ENCODE data around the gene FRMD4B. TPM values are rescaled to one million over a fixed set of nuclear protein-coding genes. Genes with fewer than 3 reads are reported as not detected.

Gene FRMD4B
- total RNA-seq, 4 donors from 2014 or later: 37.5 to 66.2 (median 62.5) TPM

DNA sequence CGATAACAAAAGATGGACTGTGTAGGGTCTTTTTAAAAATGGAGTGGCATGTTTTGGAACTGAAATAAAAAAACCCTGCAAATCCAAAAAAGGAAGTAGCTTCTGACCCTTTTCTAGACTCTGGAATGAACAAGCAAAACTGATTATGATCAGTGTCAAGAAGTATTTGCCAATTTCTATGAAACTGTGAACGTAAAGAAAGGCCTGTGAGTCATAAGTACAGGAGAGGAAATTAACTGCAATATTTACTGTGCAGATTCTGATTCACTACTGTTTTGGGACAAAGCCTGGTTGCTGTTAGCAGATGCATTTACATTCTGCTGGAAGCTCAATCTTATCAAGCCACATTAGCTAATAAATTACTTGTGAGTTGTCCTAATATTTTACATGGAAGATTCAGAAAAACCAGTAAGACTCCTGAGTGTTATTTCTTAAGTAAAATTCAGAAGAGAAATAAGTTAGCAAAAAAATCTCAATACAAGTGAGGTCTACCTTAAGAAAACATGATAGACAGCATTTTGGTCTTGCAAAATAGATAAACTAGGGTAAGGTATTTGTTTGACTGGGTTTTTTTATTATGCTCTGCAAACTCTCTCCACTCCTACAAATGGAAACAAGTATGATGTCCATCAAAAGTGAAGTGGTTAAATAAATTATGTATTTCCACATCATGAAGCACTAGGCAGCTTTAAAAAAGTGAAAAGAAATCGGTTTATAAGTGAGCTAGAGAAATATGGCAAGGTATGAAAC lies 173.3 kb downstream of the FRMD4B start:
- H3K36me3 ChIP-seq: peaks cover 0 to 28% (median 0%) of the 10 kb centered on the region in 3 donors
- H3K4me1 ChIP-seq: peaks cover 11 to 72% (median 13%) of the 10 kb centered on the region in 3 donors
- DNase-seq: no peak
- intact Hi-C loops (cut with DNase I): no loop called here
- H3K4me3 ChIP-seq: no peak overlapping the region
- TF ChIP-seq, protein P1, sequence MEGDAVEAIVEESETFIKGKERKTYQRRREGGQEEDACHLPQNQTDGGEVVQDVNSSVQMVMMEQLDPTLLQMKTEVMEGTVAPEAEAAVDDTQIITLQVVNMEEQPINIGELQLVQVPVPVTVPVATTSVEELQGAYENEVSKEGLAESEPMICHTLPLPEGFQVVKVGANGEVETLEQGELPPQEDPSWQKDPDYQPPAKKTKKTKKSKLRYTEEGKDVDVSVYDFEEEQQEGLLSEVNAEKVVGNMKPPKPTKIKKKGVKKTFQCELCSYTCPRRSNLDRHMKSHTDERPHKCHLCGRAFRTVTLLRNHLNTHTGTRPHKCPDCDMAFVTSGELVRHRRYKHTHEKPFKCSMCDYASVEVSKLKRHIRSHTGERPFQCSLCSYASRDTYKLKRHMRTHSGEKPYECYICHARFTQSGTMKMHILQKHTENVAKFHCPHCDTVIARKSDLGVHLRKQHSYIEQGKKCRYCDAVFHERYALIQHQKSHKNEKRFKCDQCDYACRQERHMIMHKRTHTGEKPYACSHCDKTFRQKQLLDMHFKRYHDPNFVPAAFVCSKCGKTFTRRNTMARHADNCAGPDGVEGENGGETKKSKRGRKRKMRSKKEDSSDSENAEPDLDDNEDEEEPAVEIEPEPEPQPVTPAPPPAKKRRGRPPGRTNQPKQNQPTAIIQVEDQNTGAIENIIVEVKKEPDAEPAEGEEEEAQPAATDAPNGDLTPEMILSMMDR (IDR thresholded peaks at IDR 0.05): no peak
- TF ChIP-seq POLR2A (IDR thresholded peaks at IDR 0.05): no peak
- H3K9me3 ChIP-seq: no peaks in the 10 kb centered on the region
- 39 to 44% methylated on average over 3 of the region's 3 CpGs for WGBS, 2 donors
- no peaks in the 10 kb centered on the region for H3K27me3 ChIP-seq
- peak overlapping the region; percentile 1 to 72 (median 46) for H3K27ac ChIP-seq

DNA sequence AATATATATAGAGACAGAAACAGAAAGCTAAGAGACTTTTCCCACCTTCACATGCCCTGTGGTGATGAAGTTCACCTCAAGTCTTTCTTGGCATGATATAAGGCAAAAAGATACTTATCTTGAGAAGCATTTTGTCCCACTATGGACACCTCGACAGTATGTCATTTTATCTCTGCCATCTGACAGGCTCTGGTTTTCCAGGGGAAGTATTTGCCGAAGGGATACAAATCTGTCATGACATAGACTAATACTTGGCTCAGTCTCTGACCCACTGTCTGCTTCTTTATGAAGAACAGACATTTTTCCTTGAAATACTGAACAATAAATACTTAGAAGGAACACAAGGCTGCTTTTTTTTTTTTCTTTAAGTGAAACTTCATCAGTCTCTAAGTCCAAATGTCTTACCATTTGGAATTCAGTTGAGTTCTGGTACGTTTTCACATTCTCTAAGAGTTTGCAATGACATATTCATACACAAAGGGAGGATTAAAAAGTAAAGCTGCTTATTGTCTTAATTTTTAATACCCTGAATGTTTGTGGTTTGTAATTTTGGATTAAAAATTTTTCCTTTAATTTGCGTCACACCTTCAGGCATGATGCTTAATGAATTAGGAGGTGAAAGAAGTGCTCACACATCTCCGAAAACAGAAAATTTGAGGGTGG lies 175.7 kb downstream of the FRMD4B start:
- TF ChIP-seq POLR2A (IDR thresholded peaks at IDR 0.05): no peak
- TF ChIP-seq, protein P1 (IDR thresholded peaks at IDR 0.05): no peak
- H3K4me1 ChIP-seq: peaks cover 11 to 73% (median 13%) of the 10 kb centered on the region in 3 donors
- no peaks in the 10 kb centered on the region for H3K9me3 ChIP-seq
- peak overlapping the region in 3 of 4 donors; percentile 31 to 72 (median 72) for H3K27ac ChIP-seq
- H3K4me3 ChIP-seq: no peak overlapping the region
- WGBS, 2 donors: 72 to 74% methylated on average over 5 of the region's 5 CpGs
- DNase-seq: no peak
- peaks cover 0 to 10% (median 0%) of the 10 kb centered on the region in 3 donors for H3K36me3 ChIP-seq
- no peaks in the 10 kb centered on the region for H3K27me3 ChIP-seq
- intact Hi-C loops (cut with DNase I): no loop called here

DNA sequence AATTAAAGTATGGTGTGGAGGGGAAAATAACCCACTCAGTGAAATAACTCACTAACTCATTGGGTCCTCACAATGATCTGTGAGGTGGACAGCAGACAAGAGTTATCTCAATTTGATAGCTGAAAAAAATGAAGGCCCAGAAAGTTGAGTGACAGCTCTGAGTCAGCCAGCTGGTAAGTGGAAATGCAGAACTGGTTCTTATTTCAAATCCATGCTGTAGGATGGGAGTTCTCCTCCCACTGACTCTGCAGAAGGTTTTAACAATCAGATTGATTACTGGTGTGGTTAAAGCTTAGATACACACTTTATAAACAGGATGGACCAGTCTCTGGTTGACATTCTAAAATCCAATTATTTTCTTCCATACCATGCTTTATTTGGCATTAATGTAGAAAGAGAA lies 176.5 kb downstream of the FRMD4B start:
- no peak for DNase-seq
- H3K27ac ChIP-seq: peak overlapping the region in 3 of 4 donors; percentile 31 to 72 (median 72)
- H3K4me1 ChIP-seq: peaks cover 9 to 74% (median 13%) of the 10 kb centered on the region in 3 donors

DNA sequence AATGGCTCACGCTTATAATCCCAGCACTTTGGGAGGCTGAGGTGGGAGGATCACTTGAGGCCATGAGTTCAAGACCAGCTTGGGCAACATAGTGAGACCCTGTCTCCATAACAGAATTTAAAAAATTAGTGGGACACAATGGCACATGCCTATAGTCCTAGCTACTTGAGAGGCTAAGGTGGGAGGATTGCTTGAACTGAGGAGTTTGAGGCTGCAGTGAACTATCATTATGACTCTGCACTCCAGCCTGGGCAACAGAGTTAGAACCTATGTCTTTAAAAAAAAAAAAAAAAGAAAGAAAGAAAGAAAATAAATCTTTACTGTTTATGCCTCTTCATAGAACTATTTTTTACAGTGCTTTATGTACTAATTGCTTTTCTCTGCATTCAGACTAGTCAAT lies 178.9 kb downstream of the FRMD4B start:
- no peak overlapping the region for H3K27ac ChIP-seq
- peaks cover 0 to 4% (median 0%) of the 10 kb centered on the region in 3 donors for H3K36me3 ChIP-seq
- H3K27me3 ChIP-seq: no peaks in the 10 kb centered on the region
- TF ChIP-seq POLR2A (IDR thresholded peaks at IDR 0.05): no peak
- TF ChIP-seq, protein P1 (IDR thresholded peaks at IDR 0.05): no peak
- H3K4me3 ChIP-seq: no peak overlapping the region
- no peak for DNase-seq
- 90 to 100% methylated on average over 1 of the region's 1 CpG for WGBS, 2 donors
- intact Hi-C loops (cut with DNase I): no loop called here
- no peaks in the 10 kb centered on the region for H3K9me3 ChIP-seq
- H3K4me1 ChIP-seq: peaks cover 5 to 63% (median 9%) of the 10 kb centered on the region in 3 donors

More for the DNA sequence above, 176.5 kb downstream of the FRMD4B start:
- Histone ChIP-seq H3K4me3 (no peak overlapping the region), H3K9me3 (no peaks in the 10 kb centered on the region), H3K36me3 (peaks cover 0 to 4% (median 0%) of the 10 kb centered on the region in 3 donors), H3K27me3 (no peaks in the 10 kb centered on the region)
- TF ChIP-seq, protein P1 (IDR thresholded peaks at IDR 0.05): no peak
- no peak for TF ChIP-seq POLR2A (IDR thresholded peaks at IDR 0.05)
- intact Hi-C loops (cut with DNase I): no loop called here

DNA sequence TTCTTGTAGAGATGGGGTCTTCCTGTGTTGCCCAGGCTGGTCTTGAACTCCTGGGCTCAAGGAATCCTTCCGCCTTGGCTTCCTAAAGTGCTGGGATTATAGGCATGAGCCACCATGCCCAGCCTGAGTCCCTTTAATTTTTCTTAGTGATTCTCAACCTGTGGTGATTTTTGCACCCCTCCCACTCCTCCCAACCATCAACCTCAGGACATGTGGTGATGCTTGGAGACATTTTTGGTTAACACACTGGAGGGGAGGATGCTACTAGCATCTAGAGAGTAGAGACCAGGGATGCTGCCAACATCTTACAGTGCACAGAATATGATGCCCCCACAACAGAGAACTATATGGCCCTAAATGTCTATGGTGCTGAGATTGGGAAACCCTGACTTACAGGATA lies 180.5 kb downstream of the FRMD4B start:
- H3K36me3 ChIP-seq: peaks cover 0 to 4% (median 0%) of the 10 kb centered on the region in 3 donors
- H3K27ac ChIP-seq: no peak overlapping the region
- H3K4me1 ChIP-seq: peaks cover 4 to 62% (median 4%) of the 10 kb centered on the region in 3 donors
- H3K9me3 ChIP-seq: no peaks in the 10 kb centered on the region
- no peak overlapping the region for H3K4me3 ChIP-seq
- no peak for DNase-seq
- H3K27me3 ChIP-seq: no peaks in the 10 kb centered on the region
- TF ChIP-seq POLR2A (IDR thresholded peaks at IDR 0.05): no peak
- TF ChIP-seq, protein P1 (IDR thresholded peaks at IDR 0.05): no peak
- intact Hi-C loops (cut with DNase I): no loop called here
- 92 to 100% methylated on average over 1 of the region's 1 CpG for WGBS, 2 donors
